Measurements from ENCODE around the gene SF3B3. TPM values are rescaled to one million over a fixed set of nuclear protein-coding genes. Genes with fewer than 3 reads are reported as not detected.

SF3B3 gene
- total RNA-seq, 1 donor from 2014 or later: 129 TPM

DNA sequence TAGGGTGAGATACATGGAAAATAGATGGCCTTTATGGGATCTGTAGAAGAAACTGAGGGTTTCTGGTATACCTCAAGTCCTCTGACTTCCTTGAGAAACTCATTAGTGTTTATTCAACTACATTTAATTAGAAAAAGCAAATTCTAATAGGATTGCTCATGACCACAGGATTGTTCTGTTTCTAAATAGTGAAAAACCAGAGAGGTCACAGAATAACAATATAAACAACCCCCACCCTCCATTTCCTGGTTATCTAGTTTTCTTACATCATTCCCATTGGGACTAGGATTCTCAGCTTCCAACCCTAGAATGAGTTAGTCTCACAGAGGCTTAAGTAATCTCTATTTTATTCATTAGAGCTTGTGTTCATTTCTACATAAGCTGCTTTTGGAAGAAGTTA is 30.0 kb downstream of the SF3B3 start:
- DNase-seq: no peak
- intact Hi-C loops (cut with micrococcal nuclease): no loop called here
- Histone ChIP-seq H3K36me3 (peaks cover 98% of the 10 kb centered on the region), H3K9me3 (replicated peaks) (no peaks in the 10 kb centered on the region), H3K4me1 (peaks cover 42% of the 10 kb centered on the region), H3K27ac (replicated peaks) (peak overlapping the region; percentile 45), H3K27me3 (ENCODE audit: low read depth) (no peaks in the 10 kb centered on the region), H3K4me3 (no peak overlapping the region)
- TF ChIP-seq, protein P1, sequence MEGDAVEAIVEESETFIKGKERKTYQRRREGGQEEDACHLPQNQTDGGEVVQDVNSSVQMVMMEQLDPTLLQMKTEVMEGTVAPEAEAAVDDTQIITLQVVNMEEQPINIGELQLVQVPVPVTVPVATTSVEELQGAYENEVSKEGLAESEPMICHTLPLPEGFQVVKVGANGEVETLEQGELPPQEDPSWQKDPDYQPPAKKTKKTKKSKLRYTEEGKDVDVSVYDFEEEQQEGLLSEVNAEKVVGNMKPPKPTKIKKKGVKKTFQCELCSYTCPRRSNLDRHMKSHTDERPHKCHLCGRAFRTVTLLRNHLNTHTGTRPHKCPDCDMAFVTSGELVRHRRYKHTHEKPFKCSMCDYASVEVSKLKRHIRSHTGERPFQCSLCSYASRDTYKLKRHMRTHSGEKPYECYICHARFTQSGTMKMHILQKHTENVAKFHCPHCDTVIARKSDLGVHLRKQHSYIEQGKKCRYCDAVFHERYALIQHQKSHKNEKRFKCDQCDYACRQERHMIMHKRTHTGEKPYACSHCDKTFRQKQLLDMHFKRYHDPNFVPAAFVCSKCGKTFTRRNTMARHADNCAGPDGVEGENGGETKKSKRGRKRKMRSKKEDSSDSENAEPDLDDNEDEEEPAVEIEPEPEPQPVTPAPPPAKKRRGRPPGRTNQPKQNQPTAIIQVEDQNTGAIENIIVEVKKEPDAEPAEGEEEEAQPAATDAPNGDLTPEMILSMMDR (IDR thresholded peaks at IDR 0.05; ENCODE audit: borderline replicate concordance): no peak

DNA sequence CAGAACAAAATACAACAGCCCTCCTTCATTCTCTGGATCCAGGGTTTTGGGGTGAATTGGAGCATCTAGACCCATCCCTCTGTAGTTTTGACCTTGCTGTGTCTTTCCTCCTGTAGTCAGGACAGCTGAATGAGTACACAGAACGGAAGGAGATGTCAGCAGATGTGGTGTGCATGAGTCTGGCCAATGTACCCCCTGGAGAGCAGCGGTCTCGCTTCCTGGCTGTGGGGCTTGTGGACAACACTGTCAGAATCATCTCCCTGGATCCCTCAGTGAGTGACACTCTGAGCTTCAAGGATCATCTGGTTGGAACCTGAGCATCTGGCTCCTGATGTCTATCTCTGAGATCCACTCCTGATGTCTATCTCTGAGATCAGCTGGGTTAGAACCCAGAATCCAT is 32.4 kb downstream of the SF3B3 start:
- no peaks in the 10 kb centered on the region for H3K27me3 ChIP-seq (ENCODE audit: low read depth)
- H3K9me3 ChIP-seq (replicated peaks): no peaks in the 10 kb centered on the region
- no peak for DNase-seq
- peaks cover 36% of the 10 kb centered on the region for H3K4me1 ChIP-seq
- H3K4me3 ChIP-seq: no peak overlapping the region
- intact Hi-C loops (cut with micrococcal nuclease): no loop called here
- H3K27ac ChIP-seq (replicated peaks): peak overlapping the region; percentile 5
- TF ChIP-seq, protein P1 (IDR thresholded peaks at IDR 0.05; ENCODE audit: borderline replicate concordance): no peak
- peaks cover 98% of the 10 kb centered on the region for H3K36me3 ChIP-seq

DNA sequence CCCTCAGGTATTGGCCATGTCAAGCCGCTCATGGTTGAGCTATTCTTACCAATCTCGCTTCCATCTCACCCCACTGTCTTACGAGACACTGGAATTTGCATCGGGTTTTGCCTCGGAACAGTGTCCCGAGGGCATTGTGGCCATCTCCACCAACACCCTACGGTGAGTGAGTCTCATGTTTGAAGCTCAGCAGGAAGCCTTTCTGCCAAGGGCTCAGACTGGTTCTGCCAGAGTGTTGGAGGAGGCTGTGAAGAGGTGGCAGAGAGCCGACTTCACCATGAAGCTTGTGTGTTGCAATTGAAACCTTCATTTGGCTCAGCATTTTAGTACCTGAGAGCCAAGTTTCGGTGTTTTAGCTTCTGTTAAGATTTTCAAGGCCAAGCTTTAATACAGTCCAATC is 38.0 kb downstream of the SF3B3 start:
- DNase-seq: no peak
- H3K9me3 ChIP-seq (replicated peaks): no peaks in the 10 kb centered on the region
- peaks cover 9% of the 10 kb centered on the region for H3K4me1 ChIP-seq
- intact Hi-C loops (cut with micrococcal nuclease): no loop called here
- no peaks in the 10 kb centered on the region for H3K27me3 ChIP-seq (ENCODE audit: low read depth)
- H3K27ac ChIP-seq (replicated peaks): no peak overlapping the region
- peaks cover 100% of the 10 kb centered on the region for H3K36me3 ChIP-seq
- TF ChIP-seq, protein P1 (IDR thresholded peaks at IDR 0.05; ENCODE audit: borderline replicate concordance): no peak
- H3K4me3 ChIP-seq: no peak overlapping the region

DNA sequence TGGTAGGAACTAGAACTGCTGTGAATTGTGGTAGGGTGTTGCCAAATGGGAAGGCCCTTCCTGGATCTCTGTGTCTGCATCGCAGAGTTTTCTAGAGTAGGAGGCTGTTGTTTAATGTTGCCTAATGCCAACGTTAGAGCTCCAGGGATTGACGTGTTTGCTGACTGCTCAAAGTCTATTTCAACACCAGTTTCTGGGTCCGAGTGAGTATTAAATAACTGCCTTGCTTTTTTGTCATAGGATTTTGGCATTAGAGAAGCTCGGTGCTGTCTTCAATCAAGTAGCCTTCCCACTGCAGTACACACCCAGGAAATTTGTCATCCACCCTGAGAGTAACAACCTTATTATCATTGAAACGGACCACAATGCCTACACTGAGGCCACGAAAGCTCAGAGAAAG is 40.0 kb downstream of the SF3B3 start:
- intact Hi-C loops (cut with micrococcal nuclease): no loop called here
- H3K27me3 ChIP-seq (ENCODE audit: low read depth): no peaks in the 10 kb centered on the region
- peaks cover 100% of the 10 kb centered on the region for H3K36me3 ChIP-seq
- H3K9me3 ChIP-seq (replicated peaks): no peaks in the 10 kb centered on the region
- peaks cover 7% of the 10 kb centered on the region for H3K4me1 ChIP-seq
- peak overlapping the region; percentile 2 for H3K27ac ChIP-seq (replicated peaks)
- TF ChIP-seq, protein P1 (IDR thresholded peaks at IDR 0.05; ENCODE audit: borderline replicate concordance): no peak
- H3K4me3 ChIP-seq: no peak overlapping the region
- no peak for DNase-seq

DNA sequence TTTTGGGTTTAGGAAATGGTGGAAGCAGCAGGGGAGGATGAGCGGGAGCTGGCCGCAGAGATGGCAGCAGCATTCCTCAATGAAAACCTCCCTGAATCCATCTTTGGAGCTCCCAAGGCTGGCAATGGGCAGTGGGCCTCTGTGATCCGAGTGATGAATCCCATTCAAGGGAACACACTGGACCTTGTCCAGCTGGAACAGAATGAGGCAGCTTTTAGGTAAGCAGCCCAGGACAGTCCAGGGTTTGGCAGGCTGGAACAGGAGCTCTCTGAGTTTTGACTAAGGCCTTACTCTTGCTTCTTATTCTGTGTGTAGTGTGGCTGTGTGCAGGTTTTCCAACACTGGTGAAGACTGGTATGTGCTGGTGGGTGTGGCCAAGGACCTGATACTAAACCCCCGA is 41.4 kb downstream of the SF3B3 start:
- Histone ChIP-seq H3K36me3 (peaks cover 100% of the 10 kb centered on the region), H3K27ac (replicated peaks) (no peak overlapping the region), H3K4me1 (peaks cover 7% of the 10 kb centered on the region), H3K27me3 (ENCODE audit: low read depth) (no peaks in the 10 kb centered on the region), H3K9me3 (replicated peaks) (no peaks in the 10 kb centered on the region), H3K4me3 (no peak overlapping the region)
- intact Hi-C loops (cut with micrococcal nuclease): no loop called here
- TF ChIP-seq, protein P1 (IDR thresholded peaks at IDR 0.05; ENCODE audit: borderline replicate concordance): no peak
- no peak for DNase-seq
